SK-N-SH (cell line): ENCODE data around the gene VPS35L. TPM values are rescaled to one million over a fixed set of nuclear protein-coding genes. Genes with fewer than 3 reads are reported as not detected.

Experiments
- CTCF ChIA-PET: fragments of 300-600, 350-600 bp; formaldehyde crosslinking; extraction: SDS; loops from one replicate; lab custom pipeline; 2021; lab: Yijun Ruan, JAX
- POLR2A ChIA-PET: fragments of 350-600 bp; sonication (Branson Sonifier 250); formaldehyde crosslinking; extraction: SDS; loops from one replicate; lab custom pipeline; 2020; ENCODE audit warnings: antibody characterized with exemption, inconsistent platforms; lab: Yijun Ruan, JAX
- DNase-seq: peaks from one replicate; pipeline ENCODE4 v3.0.0; 2012
- H2AFZ ChIP-seq: fragments of 200-600 bp; sonication (generic); 2 replicates; pipeline ENCODE4 v1.8.1; 2016; ENCODE audit warnings: antibody characterized with exemption, mild to moderate bottlenecking, low read depth
- H3F3A ChIP-seq: fragments of 200-600 bp; sonication (generic); replicated peaks from 2 replicates; pipeline ENCODE3; 2016; ENCODE audit warnings: antibody characterized with exemption, mild to moderate bottlenecking; ENCODE audit not compliant: insufficient read depth
- H3K27ac ChIP-seq, 2 experiments: fragments of 200-500 bp in 1 of 2; fragments of 200-600 bp in 1 of 2; sonication (Bioruptor generic) in 1 of 2; sonication (generic), shearing (Covaris generic) in 1 of 2; 2 replicates each; pipeline versions ENCODE4 v1.5.1 to v1.6.1; 2014 to 2016; ENCODE audit warnings: low read depth in 2 of 2, inconsistent platforms in 1 of 2, low read length in 1 of 2, mild to moderate bottlenecking in 1 of 2, mixed read lengths in 1 of 2
- H3K27me3 ChIP-seq: fragments of 200-600 bp; sonication (generic), shearing (Covaris generic); 2 replicates; pipeline ENCODE4 v1.6.1; 2016; ENCODE audit warnings: mixed run types; ENCODE audit not compliant: insufficient read depth
- H3K36me3 ChIP-seq, 2 experiments: fragments of 200-500 bp in 1 of 2; fragments of 200-600 bp in 1 of 2; sonication (Bioruptor generic) in 1 of 2; sonication (generic) in 1 of 2; replicated peaks in 1 of 2; 2 replicates each; pipeline versions ENCODE3 to v1.5.1; 2014 to 2016; ENCODE audit warnings: low read length in 1 of 2, mild to moderate bottlenecking in 1 of 2; ENCODE audit not compliant: insufficient read depth in 2 of 2, control insufficient read depth in 1 of 2
- H3K4me1 ChIP-seq, 2 experiments: fragments of 200-500 bp in 1 of 2; fragments of 200-600 bp in 1 of 2; sonication (Bioruptor generic) in 1 of 2; sonication (generic), shearing (Covaris generic) in 1 of 2; 2 replicates each; pipeline versions ENCODE4 v1.5.1 to v1.6.1; 2014 to 2016; ENCODE audit warnings: low read depth in 1 of 2, low read length in 1 of 2, mixed run types in 1 of 2; ENCODE audit not compliant: insufficient read depth in 2 of 2, control insufficient read depth in 1 of 2
- H3K4me2 ChIP-seq: fragments of 200-600 bp; sonication (generic), shearing (Covaris generic); 2 replicates; pipeline ENCODE4 v1.6.1; 2017; ENCODE audit warnings: mixed run types
- H3K4me3 ChIP-seq, 2 experiments: fragments of 200-500 bp in 1 of 2; fragments of 200-600 bp in 1 of 2; sonication (Bioruptor generic) in 1 of 2; sonication (generic), shearing (Covaris generic) in 1 of 2; 2 replicates each; pipeline versions ENCODE4 v1.5.1 to v1.8.1; 2014 to 2016; ENCODE audit warnings: low read depth in 2 of 2, inconsistent platforms in 1 of 2, low read length in 1 of 2, mild to moderate bottlenecking in 1 of 2, mixed read lengths in 1 of 2, moderate library complexity in 1 of 2
- H3K79me2 ChIP-seq: fragments of 200-600 bp; sonication (generic); 2 replicates; pipeline ENCODE4 v1.8.1; 2017; ENCODE audit warnings: mild to moderate bottlenecking; ENCODE audit not compliant: insufficient read depth
- H3K9ac ChIP-seq: fragments of 200-600 bp; sonication (generic); 2 replicates; pipeline ENCODE4 v1.6.1; 2017; ENCODE audit warnings: mixed run types
- H3K9me2 ChIP-seq: fragments of 200-600 bp; sonication (generic); 2 replicates; pipeline ENCODE4 v1.6.1; 2017; ENCODE audit warnings: mixed run types
- H3K9me3 ChIP-seq: fragments of 200-600 bp; sonication (generic); 2 replicates; pipeline ENCODE4 v1.6.1; 2017; ENCODE audit warnings: mixed run types, mild to moderate bottlenecking, moderate library complexity
- H4K20me1 ChIP-seq: fragments of 200-600 bp; sonication (generic); 2 replicates; pipeline ENCODE4 v1.6.1; 2017; ENCODE audit warnings: mild to moderate bottlenecking, mixed run types; ENCODE audit not compliant: insufficient read depth
- CHD2 ChIP-seq: fragments of 150-350 bp; IDR thresholded peaks from 2 replicates; pipeline ENCODE4 v1.6.1; 2018; ENCODE audit warnings: low read length; ENCODE audit not compliant: partially characterized antibody
- ELF1 ChIP-seq: IDR thresholded peaks from 2 replicates; pipeline ENCODE4 v1.4.0; 2012
- FOSL2 ChIP-seq: IDR thresholded peaks from 2 replicates; pipeline ENCODE4 v1.4.0; 2012; ENCODE audit warnings: low read depth, mild to moderate bottlenecking, moderate library complexity, borderline replicate concordance
- FOXJ3 ChIP-seq: sonication (generic); formaldehyde crosslinking; IDR thresholded peaks from 2 replicates; pipeline ENCODE4 v1.5.1; 2020; ENCODE audit warnings: mild to moderate bottlenecking, missing genetic modification reagents
- GATA2 ChIP-seq: sonication (generic); formaldehyde crosslinking; IDR thresholded peaks from 2 replicates; pipeline ENCODE4 v1.5.0; 2020; ENCODE audit warnings: mild to moderate bottlenecking, missing genetic modification reagents
- IRF3 ChIP-seq: fragments of 150-350 bp; IDR thresholded peaks from 2 replicates; pipeline ENCODE4 v1.6.1; 2016; ENCODE audit warnings: mild to moderate bottlenecking, low read depth, low read length
- JUND ChIP-seq: IDR thresholded peaks from 2 replicates; pipeline ENCODE4 v1.4.0; 2012
- NFIC ChIP-seq: IDR thresholded peaks from 2 replicates; pipeline ENCODE4 v1.4.0; 2012; ENCODE audit warnings: borderline replicate concordance
- POLR2AphosphoS5 ChIP-seq: IDR thresholded peaks from 2 replicates; pipeline ENCODE4 v1.6.1; 2012; ENCODE audit warnings: low read depth, low read length
- REST ChIP-seq: IDR thresholded peaks from 2 replicates; pipeline ENCODE4 v1.6.1; 2012; ENCODE audit warnings: mild to moderate bottlenecking, low read depth, low read length, moderate library complexity
- RFX5 ChIP-seq: IDR thresholded peaks from 2 replicates; pipeline ENCODE4 v1.6.1; 2012; ENCODE audit warnings: mild to moderate bottlenecking, improper control_type of control experiment, low read length
- SIN3A ChIP-seq: IDR thresholded peaks from 2 replicates; pipeline ENCODE4 v1.6.1; 2012; ENCODE audit warnings: low read depth, mild to moderate bottlenecking, low read length, moderate library complexity, borderline replicate concordance
- SMC3 ChIP-seq: IDR thresholded peaks from 2 replicates; pipeline ENCODE4 v1.6.1; 2012; ENCODE audit warnings: low read depth, low read length, improper control_type of control experiment
- TEAD4 ChIP-seq: IDR thresholded peaks from 2 replicates; pipeline ENCODE4 v1.4.0; 2012; ENCODE audit warnings: mild to moderate bottlenecking, borderline replicate concordance; ENCODE audit not compliant: insufficient read depth
- YY1 ChIP-seq: IDR thresholded peaks from 2 replicates; pipeline ENCODE4 v1.4.0; 2012; ENCODE audit warnings: low read depth, mild to moderate bottlenecking
- WGBS: methylation state at CpG from one replicate; pipeline ENCODE4 v1.1.6; 2017; ENCODE audit warnings: low lambda C conversion rate; 5-methylcytosine and 5-hydroxymethylcytosine counted together
- polyA plus RNA-seq, 3 experiments: library from polyadenylated mRNA; depleted of rRNA; stranded (reverse); fragments of >200 nt; gene quantifications; 2 replicates each; pipeline ENCODE4 v1.2.3, GENCODE V29; 2012

Gene VPS35L
- polyA plus RNA-seq, 1 of the 3 experiments (the other 2 are of a cell fraction) = 35.3 TPM

- WGBS = 97% methylated on average over 12 of the region's 12 CpGs
- ChIA-PET CTCF (interaction anchor here (0.6 kb wide), 1 partner anchor 33 kb away, joined by 3 read pairs; no protein-coding TSS in a partner anchor), POLR2A (interaction anchor here (1.1 kb wide), 1 partner anchor 41 kb away, joined by 5 read pairs; no protein-coding TSS in a partner anchor)
- no peak for DNase-seq
- Histone ChIP-seq H3K27me3 (no peaks in the 10 kb centered on the region), H2AFZ (no peak overlapping the region), H3K4me3 (no peak overlapping the region), H3K4me2 (no peak overlapping the region), H3K9me3 (no peaks in the 10 kb centered on the region), H3K4me1 (peaks cover 0 to 10% of the 10 kb centered on the region in 2 experiments; a peak in 1 of 4 replicates), H3K79me2 (peaks cover 66% of the 10 kb centered on the region), H4K20me1 (peaks cover 34% of the 10 kb centered on the region), H3K27ac (no peak overlapping the region), H3F3A (peaks cover 4% of the 10 kb centered on the region), H3K36me3 (peaks cover 19 to 73% of the 10 kb centered on the region in 2 experiments), H3K9ac (no peak overlapping the region), H3K9me2 (no peaks in the 10 kb centered on the region)
- TF ChIP-seq RFX5 (no peak), JUND (no peak), IRF3 (no peak), SIN3A (no peak), CHD2 (no peak), FOSL2 (no peak), FOXJ3 (CRISPR knock-in tag) (no peak)
Observed at GRCh38 chr16:19711643-19712042, 156.1 kb downstream of the VPS35L start.

- Histone ChIP-seq H3K36me3 (peaks cover 19 to 66% of the 10 kb centered on the region in 2 experiments), H3K9me3 (no peaks in the 10 kb centered on the region), H3K9me2 (no peaks in the 10 kb centered on the region), H3K79me2 (peaks cover 75% of the 10 kb centered on the region), H3K27ac (no peak overlapping the region), H2AFZ (no peak overlapping the region), H3K4me2 (no peak overlapping the region), H3K4me1 (peaks cover 0 to 10% of the 10 kb centered on the region in 2 experiments; a peak in 1 of 4 replicates), H3F3A (no peaks in the 10 kb centered on the region), H3K27me3 (no peaks in the 10 kb centered on the region), H3K4me3 (no peak overlapping the region), H3K9ac (no peak overlapping the region), H4K20me1 (peaks cover 34% of the 10 kb centered on the region)
- POLR2A ChIA-PET = interaction anchor here (1.1 to 1.3 kb wide), 2 partner anchors 8 to 41 kb away, joined by 3 to 5 read pairs; no protein-coding TSS in a partner anchor
- CTCF ChIA-PET = interaction anchor here (1.1 kb wide), 1 partner anchor 174 kb away, joined by 5 read pairs; no protein-coding TSS in a partner anchor
- no peak for DNase-seq
- no peak for TF ChIP-seq NFIC
- 95% methylated on average over 9 of the region's 11 CpGs for WGBS
Observed at GRCh38 chr16:19712418-19713058, 157.0 kb downstream of the VPS35L start.

- no peak overlapping the region for H3K9ac ChIP-seq
- H3K36me3 ChIP-seq = peaks cover 19 to 60% of the 10 kb centered on the region in 2 experiments
- H3K79me2 ChIP-seq = peaks cover 80% of the 10 kb centered on the region
- H3K4me2 ChIP-seq = no peak overlapping the region
- ChIA-PET CTCF (interaction anchor here (1.1 kb wide), 1 partner anchor 173 kb away, joined by 5 read pairs; no protein-coding TSS in a partner anchor), POLR2A (interaction anchor here (0.6 to 1.3 kb wide), 2 partner anchors 9 to 184 kb away, joined by 3 read pairs; no protein-coding TSS in a partner anchor)
- H3K27ac ChIP-seq = no peak overlapping the region
- peaks cover 30% of the 10 kb centered on the region for H4K20me1 ChIP-seq
- 85% methylated on average over 6 of the region's 6 CpGs for WGBS
- no peak overlapping the region for H2AFZ ChIP-seq
- no peak overlapping the region for H3K4me3 ChIP-seq
- H3K9me2 ChIP-seq = no peaks in the 10 kb centered on the region
- no peaks in the 10 kb centered on the region for H3K27me3 ChIP-seq
- H3K9me3 ChIP-seq = no peaks in the 10 kb centered on the region
- DNase-seq = no peak
- H3F3A ChIP-seq = no peaks in the 10 kb centered on the region
- peaks cover 0 to 10% of the 10 kb centered on the region in 2 experiments; a peak in 1 of 4 replicates for H3K4me1 ChIP-seq
- TF ChIP-seq TEAD4 (no peak), SIN3A (no peak), GATA2 (CRISPR knock-in tag) (no peak), REST (no peak), SMC3 (no peak), IRF3 (no peak), POLR2AphosphoS5 (no peak), JUND (no peak), ELF1 (no peak), YY1 (no peak)
Observed at GRCh38 chr16:19713697-19714096, 158.2 kb downstream of the VPS35L start.
